GM12872 (cell line): ENCODE results near the gene GPR143.

Experiments
- TF ChIP-seq, protein P1 (sequence below): IDR thresholded peaks from 3 replicates; pipeline ENCODE4 v1.5.1; 2011; ENCODE audit warnings: low read depth, mild to moderate bottlenecking, low read length, moderate library complexity; ENCODE audit not compliant: insufficient read depth

GPR143 gene

DNA sequence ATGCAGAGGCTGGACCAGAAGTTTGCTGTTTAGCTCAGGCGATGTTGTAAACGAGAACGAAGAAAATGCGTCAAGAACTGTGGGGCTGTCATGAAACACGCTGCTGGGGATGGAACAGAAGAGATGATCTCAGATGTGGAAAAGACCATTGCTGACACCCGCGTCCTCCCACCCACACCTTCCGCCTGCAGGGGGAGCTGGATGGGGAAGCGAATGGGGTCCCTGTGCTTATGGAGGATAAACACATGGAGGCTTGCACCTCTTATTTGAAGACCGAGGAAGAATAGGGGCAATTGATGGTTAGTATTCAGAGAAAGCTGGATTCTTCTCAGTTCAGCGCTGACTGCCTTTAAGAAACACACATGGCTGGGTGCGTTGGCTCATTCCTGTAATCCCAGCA, 63.9 kb downstream of the GPR143 start:
- TF ChIP-seq, protein P1, sequence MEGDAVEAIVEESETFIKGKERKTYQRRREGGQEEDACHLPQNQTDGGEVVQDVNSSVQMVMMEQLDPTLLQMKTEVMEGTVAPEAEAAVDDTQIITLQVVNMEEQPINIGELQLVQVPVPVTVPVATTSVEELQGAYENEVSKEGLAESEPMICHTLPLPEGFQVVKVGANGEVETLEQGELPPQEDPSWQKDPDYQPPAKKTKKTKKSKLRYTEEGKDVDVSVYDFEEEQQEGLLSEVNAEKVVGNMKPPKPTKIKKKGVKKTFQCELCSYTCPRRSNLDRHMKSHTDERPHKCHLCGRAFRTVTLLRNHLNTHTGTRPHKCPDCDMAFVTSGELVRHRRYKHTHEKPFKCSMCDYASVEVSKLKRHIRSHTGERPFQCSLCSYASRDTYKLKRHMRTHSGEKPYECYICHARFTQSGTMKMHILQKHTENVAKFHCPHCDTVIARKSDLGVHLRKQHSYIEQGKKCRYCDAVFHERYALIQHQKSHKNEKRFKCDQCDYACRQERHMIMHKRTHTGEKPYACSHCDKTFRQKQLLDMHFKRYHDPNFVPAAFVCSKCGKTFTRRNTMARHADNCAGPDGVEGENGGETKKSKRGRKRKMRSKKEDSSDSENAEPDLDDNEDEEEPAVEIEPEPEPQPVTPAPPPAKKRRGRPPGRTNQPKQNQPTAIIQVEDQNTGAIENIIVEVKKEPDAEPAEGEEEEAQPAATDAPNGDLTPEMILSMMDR: no peak

DNA sequence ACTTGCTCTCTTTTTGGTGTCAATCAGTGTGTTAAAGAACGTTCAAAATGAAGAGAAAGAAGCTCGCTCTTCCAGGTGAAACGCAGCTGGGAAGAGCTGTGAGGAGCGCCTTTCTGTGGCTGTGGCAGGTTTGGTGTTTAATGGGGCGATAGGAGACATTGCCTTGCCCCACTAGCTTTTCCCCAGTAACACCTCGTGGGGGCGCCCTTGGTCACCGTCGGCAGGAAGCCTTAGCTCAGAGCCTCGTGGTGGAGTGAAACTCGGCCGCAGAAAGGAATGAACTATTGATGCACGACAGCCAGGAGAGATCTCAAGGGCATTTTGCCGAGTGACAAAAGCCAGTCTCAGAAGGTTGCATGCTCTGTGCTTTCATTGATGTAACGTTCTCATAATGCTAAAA, 65.1 kb downstream of the GPR143 start:
- TF ChIP-seq, protein P1: no peak

DNA sequence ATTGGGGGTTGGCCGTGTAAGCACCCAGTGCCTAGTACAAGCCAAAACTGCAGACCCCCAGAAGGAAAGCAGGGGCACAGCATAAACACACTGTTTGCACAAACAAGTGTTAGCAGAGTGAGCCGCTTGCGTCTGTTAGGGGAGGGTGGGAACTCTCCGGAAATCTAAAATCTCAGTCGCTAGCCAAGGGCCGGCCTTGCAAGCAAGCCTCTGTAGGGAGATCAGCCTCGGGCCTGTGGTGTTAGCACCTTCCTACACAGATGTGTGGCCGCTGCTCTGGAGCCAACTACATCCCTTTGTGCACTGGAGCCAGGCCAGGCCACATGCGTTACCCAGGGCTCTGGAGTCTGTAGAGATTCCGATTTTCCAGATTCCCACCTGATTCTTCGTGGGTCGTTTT, 67.1 kb downstream of the GPR143 start:
- TF ChIP-seq, protein P1: no peak

DNA sequence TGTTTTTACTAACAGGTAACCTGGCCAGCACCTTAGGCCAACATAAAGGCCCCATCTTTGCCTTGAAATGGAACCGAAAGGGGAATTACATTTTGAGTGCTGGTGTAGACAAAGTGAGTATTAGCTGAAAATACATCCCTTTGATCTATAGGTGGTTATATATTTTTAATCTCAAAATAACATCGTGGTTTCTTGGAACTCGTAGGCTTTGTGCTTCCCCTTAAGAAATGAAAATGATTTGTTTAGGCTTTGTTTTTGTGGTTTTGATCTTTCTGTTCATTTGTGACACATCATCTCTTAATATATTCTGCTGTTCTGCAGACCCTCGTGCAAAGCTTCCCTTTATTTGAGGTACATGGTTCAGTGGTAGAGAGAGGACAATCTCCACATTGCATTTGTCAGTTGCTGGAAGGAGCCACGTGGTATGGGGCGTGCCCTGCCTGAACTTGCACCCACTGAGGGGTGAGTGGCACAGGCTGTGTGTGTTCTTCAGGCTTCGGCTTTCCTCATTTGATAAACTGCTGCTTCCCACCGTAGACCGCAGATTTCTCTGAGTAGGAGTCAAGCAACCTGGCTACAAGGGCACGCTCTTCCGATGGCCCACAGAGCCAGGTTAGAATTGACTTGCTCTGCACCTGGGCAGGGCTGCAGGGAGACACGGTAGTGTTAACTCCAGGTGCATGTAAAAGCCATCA, 72.2 kb downstream of the GPR143 start:
- TF ChIP-seq, protein P1: no peak

DNA sequence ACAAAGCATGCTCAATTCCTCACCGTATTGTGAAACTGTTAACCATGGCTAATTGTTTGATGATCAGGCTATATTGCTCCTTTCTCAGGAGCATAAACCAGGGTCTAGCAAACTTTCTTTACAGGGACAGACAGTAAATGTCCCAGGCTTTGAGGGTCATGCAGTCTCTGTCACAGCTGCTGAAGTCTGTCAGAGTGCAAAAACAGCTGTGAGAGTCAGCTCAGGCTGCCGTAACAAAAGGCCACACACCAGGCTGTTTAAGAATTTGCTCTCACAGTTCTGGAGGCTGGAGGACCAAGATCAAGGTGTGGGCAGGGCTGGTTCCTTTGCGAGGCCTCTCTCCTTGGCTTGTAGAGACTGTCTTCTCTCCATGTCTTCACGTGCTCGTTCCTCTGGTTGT, 75.6 kb downstream of the GPR143 start:
- TF ChIP-seq, protein P1: no peak

DNA sequence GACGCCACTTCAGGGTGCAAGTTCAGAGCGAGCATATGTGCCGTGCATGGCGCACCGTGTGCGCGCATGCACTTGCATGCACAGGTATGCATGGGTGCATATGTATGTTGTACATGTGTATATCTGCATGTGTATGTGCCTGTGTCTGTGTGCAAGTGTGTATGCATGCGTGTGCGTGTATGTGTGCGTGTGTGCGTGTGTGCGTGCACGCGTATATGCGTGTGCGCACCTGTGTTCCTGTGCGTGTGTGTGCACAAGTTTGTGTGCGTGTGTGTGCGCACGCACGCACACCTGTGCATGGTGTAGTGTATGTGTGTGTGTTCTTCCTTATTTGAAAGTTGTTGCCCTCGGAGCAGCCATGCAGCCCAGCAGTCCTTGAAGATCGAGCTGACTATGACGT, 76.8 kb downstream of the GPR143 start:
- TF ChIP-seq, protein P1: no peak

DNA sequence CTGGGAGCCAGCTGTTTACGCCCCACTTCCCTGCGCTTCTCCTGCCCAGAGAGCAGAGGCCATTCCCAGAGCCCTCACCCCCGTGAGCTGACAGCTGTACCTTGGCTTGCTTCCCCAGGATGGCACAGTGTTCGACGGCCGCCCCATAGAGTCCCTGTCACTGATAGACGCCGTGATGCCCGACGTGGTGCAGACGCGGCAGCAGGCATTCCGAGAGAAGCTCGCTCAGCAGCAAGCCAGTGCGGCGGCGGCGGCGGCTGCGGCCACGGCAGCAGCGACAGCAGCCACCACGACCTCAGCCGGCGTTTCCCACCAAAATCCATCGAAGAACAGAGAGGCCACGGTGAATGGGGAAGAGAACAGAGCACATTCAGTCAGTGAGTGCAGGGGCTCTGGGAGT, 77.7 kb downstream of the GPR143 start:
- TF ChIP-seq, protein P1: no peak
